HepG2 (cell line): Measurements from ENCODE around the gene PLLP. TPM values are rescaled to one million over a fixed set of nuclear protein-coding genes. Genes with fewer than 3 reads are reported as not detected.

ENCODE experiments used
- GATAD2A ChIP-seq: IDR thresholded peaks from 2 replicates; pipeline ENCODE4 v1.6.1; 2016
- GFI1 ChIP-seq: sonication (generic); formaldehyde crosslinking; IDR thresholded peaks from 2 replicates; pipeline ENCODE4 v1.5.0; 2020; ENCODE audit warnings: missing genetic modification reagents, mild to moderate bottlenecking, borderline replicate concordance
- HNRNPK ChIP-seq: fragments of 200-400 bp; formaldehyde crosslinking; IDR thresholded peaks from 2 replicates; pipeline ENCODE4 v1.6.1; 2018; ENCODE audit warnings: low read length, low read depth, moderate library complexity, mild to moderate bottlenecking; ENCODE audit not compliant: poor library complexity, severe bottlenecking
- MEIS1 ChIP-seq: sonication (generic); formaldehyde crosslinking; IDR thresholded peaks from 2 replicates; pipeline ENCODE4 v1.9.0; 2021; ENCODE audit warnings: mild to moderate bottlenecking, missing genetic modification reagents, moderate library complexity, borderline replicate concordance
- SKI ChIP-seq: fragments of 450-650 bp; IDR thresholded peaks from one replicate; pipeline ENCODE4 v1.6.1; 2018; ENCODE audit warnings: mild to moderate bottlenecking; ENCODE audit not compliant: partially characterized antibody
- TCF12 ChIP-seq, 2 experiments: fragments of 450-650 bp in 1 of 2; sonication (generic) in 1 of 2; formaldehyde crosslinking in 1 of 2; IDR thresholded peaks; 2 replicates each; pipeline versions ENCODE4 v1.6.1 to v1.8.0; 2017 to 2022; ENCODE audit warnings: antibody characterized with exemption in 1 of 2, mild to moderate bottlenecking in 1 of 2, missing genetic modification reagents in 1 of 2, moderate library complexity in 1 of 2
- USF2 ChIP-seq, 2 experiments: sonication (generic) in 1 of 2; formaldehyde crosslinking in 1 of 2; IDR thresholded peaks; 2 replicates each; pipeline versions ENCODE4 v1.5.1 to v1.6.1; 2011 to 2020; ENCODE audit warnings: borderline replicate concordance in 1 of 2, low read depth in 1 of 2, low read length in 1 of 2, mild to moderate bottlenecking in 1 of 2, missing genetic modification reagents in 1 of 2, moderate library complexity in 1 of 2
- ZNF354B ChIP-seq: sonication (generic); formaldehyde crosslinking; IDR thresholded peaks from 2 replicates; pipeline ENCODE4 v1.8.0; 2022; ENCODE audit warnings: mild to moderate bottlenecking, missing genetic modification reagents
- ZNF580 ChIP-seq: IDR thresholded peaks from 2 replicates; pipeline ENCODE4 v1.6.1; 2016; ENCODE audit warnings: low read depth, borderline replicate concordance
- ZNF839 ChIP-seq: sonication (generic); formaldehyde crosslinking; IDR thresholded peaks from 2 replicates; pipeline ENCODE4 v1.4.0; 2020; ENCODE audit warnings: missing genetic modification reagents, mild to moderate bottlenecking, borderline replicate concordance
- ZNF879 ChIP-seq: sonication (generic); formaldehyde crosslinking; IDR thresholded peaks from 2 replicates; pipeline ENCODE4 v1.8.1; 2023; ENCODE audit warnings: missing genetic modification reagents
- polyA plus RNA-seq, 8 experiments: library from polyadenylated mRNA; depleted of rRNA in 3 of 8; stranded (reverse) in 7 of 8; unstranded in 1 of 8; fragments of >200 nt; fragmentation: Illumina TruSeq in 4 of 8; extraction: Trizol in 4 of 8; gene quantifications; 2 replicates each; pipeline versions ENCODE4 v1.2.1 to v1.2.3, GENCODE V29; 2011 to 2016; ENCODE audit warnings: low read depth in 4 of 8, missing spikeins in 1 of 8, mixed read lengths in 1 of 8; ENCODE audit not compliant: insufficient read depth in 1 of 8
- total RNA-seq, 5 experiments: library from RNA; depleted of rRNA; stranded (reverse); fragments of >200 nt; fragmentation: Illumina TruSeq; extraction: Trizol; gene quantifications; 2 replicates each; pipeline ENCODE4 v1.2.3, GENCODE V29; 2016; ENCODE audit warnings: low read depth in 1 of 5
- TF ChIP-seq, protein P1 (sequence below): sonication (generic); formaldehyde crosslinking; IDR thresholded peaks from 2 replicates; pipeline ENCODE4 v1.8.0; 2022; ENCODE audit warnings: mild to moderate bottlenecking, missing genetic modification reagents, borderline replicate concordance
- TF ChIP-seq, protein P2 (sequence below): IDR thresholded peaks from 2 replicates; pipeline ENCODE4 v1.6.1; 2016; ENCODE audit warnings: missing genetic modification reagents, missing compliant biosample characterization
- TF ChIP-seq, protein P3 (sequence below): sonication (generic); formaldehyde crosslinking; IDR thresholded peaks from 2 replicates; pipeline ENCODE4 v1.4.0; 2020; ENCODE audit warnings: low read depth, missing genetic modification reagents
- TF ChIP-seq, protein P4 (sequence below): sonication (generic); IDR thresholded peaks from 2 replicates; pipeline ENCODE4 v1.6.1; 2016; ENCODE audit warnings: low read depth, borderline replicate concordance
- TF ChIP-seq, protein P5 (sequence below): sonication (generic); formaldehyde crosslinking; IDR thresholded peaks from 2 replicates; pipeline ENCODE4 v1.4.0; 2020; ENCODE audit warnings: missing genetic modification reagents

PLLP gene
- total and polyA plus RNA-seq, 2 of the 13 experiments (the other 11 are each of a cell fraction or from before 2014, with no cell fraction given): 60.6 to 127 TPM

DNA sequence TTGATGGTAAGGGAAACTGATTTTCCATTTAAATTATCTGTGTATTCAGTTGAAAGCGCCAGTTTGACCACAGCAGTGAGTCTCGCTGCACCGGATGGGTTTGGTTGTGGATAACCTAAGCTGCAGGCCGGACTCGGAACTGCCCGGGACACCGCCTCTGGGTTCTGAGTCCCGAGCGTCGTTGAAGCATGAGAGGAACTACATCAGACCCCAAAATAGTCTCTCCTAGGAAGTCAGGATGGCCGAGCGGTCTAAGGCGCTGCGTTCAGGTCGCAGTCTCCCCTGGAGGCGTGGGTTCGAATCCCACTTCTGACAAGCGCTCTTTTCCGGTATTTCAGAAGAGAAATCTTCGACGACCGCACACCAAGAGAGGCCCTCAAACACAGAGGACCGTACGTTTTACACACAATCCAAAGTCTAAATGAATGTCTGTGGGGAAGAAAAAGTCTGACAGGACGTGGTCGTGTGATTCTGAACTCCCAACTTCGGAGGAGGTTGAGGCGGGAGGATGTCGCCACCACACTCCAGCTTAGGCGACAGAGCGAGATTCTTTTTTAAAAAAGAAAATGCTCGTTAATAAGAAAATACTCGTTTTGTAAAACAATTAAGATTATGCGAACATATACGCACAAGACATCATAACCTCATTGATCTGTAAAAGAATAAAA lies 15.4 kb upstream of the PLLP start (continued):
- TF ChIP-seq, protein P1, sequence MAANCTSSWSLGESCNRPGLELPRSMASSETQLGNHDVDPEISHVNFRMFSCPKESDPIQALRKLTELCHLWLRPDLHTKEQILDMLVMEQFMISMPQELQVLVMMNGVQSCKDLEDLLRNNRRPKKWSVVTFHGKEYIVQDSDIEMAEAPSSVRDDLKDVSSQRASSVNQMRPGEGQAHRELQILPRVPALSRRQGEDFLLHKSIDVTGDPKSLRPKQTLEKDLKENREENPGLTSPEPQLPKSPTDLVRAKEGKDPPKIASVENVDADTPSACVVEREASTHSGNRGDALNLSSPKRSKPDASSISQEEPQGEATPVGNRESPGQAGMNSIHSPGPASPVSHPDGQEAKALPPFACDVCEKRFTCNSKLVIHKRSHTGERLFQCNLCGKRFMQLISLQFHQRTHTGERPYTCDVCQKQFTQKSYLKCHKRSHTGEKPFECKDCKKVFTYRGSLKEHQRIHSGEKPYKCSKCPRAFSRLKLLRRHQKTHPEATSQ (CRISPR knock-in tag): no peak; the same call in 1 of the 2 replicates
- TF ChIP-seq ZNF580 (CRISPR knock-in tag) (peak; percentile 73), GFI1 (CRISPR knock-in tag) (peak; percentile 77; the same call in 1 of the 2 replicates), USF2 (IDR thresholded peaks at IDR 0.05; ENCODE audit: low read depth, low read length) (no peak), USF2 (CRISPR knock-in tag; IDR thresholded peaks at IDR 0.05; ENCODE audit: borderline replicate concordance) (no peak), ZNF879 (no peak), ZNF839 (CRISPR knock-in tag) (peak; percentile 74; the same call in 1 of the 2 replicates), MEIS1 (CRISPR knock-in tag) (peak; percentile 15; the same call in 1 of the 2 replicates), GATAD2A (CRISPR knock-in tag) (peak; percentile 69), TCF12 (IDR thresholded peaks at IDR 0.05) (no peak), TCF12 (CRISPR knock-in tag; IDR thresholded peaks at IDR 0.05) (no peak; the same call in 1 of the 2 replicates), ZNF354B (no peak), HNRNPK (no peak), SKI (peak; percentile 79)
- TF ChIP-seq, protein P2, sequence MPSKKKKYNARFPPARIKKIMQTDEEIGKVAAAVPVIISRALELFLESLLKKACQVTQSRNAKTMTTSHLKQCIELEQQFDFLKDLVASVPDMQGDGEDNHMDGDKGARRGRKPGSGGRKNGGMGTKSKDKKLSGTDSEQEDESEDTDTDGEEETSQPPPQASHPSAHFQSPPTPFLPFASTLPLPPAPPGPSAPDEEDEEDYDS (CRISPR knock-in tag): peak; percentile 58
- TF ChIP-seq, protein P3, sequence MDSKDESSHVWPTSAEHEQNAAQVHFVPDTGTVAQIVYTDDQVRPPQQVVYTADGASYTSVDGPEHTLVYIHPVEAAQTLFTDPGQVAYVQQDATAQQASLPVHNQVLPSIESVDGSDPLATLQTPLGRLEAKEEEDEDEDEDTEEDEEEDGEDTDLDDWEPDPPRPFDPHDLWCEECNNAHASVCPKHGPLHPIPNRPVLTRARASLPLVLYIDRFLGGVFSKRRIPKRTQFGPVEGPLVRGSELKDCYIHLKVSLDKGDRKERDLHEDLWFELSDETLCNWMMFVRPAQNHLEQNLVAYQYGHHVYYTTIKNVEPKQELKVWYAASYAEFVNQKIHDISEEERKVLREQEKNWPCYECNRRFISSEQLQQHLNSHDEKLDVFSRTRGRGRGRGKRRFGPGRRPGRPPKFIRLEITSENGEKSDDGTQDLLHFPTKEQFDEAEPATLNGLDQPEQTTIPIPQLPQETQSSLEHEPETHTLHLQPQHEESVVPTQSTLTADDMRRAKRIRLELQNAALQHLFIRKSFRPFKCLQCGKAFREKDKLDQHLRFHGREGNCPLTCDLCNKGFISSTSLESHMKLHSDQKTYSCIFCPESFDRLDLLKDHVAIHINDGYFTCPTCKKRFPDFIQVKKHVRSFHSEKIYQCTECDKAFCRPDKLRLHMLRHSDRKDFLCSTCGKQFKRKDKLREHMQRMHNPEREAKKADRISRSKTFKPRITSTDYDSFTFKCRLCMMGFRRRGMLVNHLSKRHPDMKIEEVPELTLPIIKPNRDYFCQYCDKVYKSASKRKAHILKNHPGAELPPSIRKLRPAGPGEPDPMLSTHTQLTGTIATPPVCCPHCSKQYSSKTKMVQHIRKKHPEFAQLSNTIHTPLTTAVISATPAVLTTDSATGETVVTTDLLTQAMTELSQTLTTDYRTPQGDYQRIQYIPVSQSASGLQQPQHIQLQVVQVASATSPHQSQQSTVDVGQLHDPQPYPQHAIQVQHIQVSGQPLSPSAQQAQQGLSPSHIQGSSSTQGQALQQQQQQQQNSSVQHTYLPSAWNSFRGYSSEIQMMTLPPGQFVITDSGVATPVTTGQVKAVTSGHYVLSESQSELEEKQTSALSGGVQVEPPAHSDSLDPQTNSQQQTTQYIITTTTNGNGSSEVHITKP (CRISPR knock-in tag): peak; percentile 76
- TF ChIP-seq, protein P4, sequence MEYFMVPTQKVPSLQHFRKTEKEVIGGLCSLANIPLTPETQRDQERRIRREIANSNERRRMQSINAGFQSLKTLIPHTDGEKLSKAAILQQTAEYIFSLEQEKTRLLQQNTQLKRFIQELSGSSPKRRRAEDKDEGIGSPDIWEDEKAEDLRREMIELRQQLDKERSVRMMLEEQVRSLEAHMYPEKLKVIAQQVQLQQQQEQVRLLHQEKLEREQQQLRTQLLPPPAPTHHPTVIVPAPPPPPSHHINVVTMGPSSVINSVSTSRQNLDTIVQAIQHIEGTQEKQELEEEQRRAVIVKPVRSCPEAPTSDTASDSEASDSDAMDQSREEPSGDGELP: peak; percentile 6; the same call in 1 of the 2 replicates
- TF ChIP-seq, protein P5, sequence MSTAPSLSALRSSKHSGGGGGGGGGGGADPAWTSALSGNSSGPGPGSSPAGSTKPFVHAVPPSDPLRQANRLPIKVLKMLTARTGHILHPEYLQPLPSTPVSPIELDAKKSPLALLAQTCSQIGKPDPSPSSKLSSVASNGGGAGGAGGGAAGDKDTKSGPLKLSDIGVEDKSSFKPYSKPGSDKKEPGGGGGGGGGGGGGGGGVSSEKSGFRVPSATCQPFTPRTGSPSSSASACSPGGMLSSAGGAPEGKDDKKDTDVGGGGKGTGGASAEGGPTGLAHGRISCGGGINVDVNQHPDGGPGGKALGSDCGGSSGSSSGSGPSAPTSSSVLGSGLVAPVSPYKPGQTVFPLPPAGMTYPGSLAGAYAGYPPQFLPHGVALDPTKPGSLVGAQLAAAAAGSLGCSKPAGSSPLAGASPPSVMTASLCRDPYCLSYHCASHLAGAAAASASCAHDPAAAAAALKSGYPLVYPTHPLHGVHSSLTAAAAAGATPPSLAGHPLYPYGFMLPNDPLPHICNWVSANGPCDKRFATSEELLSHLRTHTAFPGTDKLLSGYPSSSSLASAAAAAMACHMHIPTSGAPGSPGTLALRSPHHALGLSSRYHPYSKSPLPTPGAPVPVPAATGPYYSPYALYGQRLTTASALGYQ: peak; percentile 64
